ENCODE data around the gene CXCL16.

DNA sequence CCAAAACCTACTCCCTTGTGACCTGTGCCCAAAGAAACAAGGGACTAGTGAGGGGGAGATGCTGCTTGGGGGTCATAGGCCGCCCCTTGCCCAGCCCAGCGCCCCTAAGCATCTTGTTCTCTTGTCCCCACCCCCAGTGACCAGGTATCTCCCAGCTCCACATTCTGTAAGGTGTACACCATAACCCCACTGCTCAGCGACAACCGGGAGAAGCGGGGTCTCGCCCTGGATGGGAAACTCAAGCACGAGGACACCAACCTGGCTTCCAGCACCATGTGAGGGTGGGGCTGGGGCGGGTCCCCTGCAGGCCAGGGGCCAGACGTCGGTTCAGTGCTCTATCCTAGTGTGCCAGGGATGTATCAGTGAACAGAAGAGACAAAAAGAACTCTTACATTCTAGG is 20.6 kb downstream of the CXCL16 start:
- no peak for TF ChIP-seq POLR2A (IDR thresholded peaks at IDR 0.05)
- TF ChIP-seq, protein P1, sequence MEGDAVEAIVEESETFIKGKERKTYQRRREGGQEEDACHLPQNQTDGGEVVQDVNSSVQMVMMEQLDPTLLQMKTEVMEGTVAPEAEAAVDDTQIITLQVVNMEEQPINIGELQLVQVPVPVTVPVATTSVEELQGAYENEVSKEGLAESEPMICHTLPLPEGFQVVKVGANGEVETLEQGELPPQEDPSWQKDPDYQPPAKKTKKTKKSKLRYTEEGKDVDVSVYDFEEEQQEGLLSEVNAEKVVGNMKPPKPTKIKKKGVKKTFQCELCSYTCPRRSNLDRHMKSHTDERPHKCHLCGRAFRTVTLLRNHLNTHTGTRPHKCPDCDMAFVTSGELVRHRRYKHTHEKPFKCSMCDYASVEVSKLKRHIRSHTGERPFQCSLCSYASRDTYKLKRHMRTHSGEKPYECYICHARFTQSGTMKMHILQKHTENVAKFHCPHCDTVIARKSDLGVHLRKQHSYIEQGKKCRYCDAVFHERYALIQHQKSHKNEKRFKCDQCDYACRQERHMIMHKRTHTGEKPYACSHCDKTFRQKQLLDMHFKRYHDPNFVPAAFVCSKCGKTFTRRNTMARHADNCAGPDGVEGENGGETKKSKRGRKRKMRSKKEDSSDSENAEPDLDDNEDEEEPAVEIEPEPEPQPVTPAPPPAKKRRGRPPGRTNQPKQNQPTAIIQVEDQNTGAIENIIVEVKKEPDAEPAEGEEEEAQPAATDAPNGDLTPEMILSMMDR (IDR thresholded peaks at IDR 0.05), result no peak
